Astrocyte (in vitro differentiated cells and primary cell): ENCODE data around the gene TNPO3. TPM values are rescaled to one million over a fixed set of nuclear protein-coding genes. Genes with fewer than 3 reads are reported as not detected.

Experiments used
- DNase-seq: peaks from one replicate; pipeline ENCODE4 v3.0.0-alpha.2; 2010; ENCODE audit warnings: low read depth
- FAIRE-seq: peaks from 2 replicates; lab custom pipeline; 2011; peaks lifted over from hg19 to GRCh38; lab: Jason Lieb, UNC
- H2AFZ ChIP-seq: 2 replicates; pipeline ENCODE4 v1.6.0; 2012; ENCODE audit warnings: low read depth, low read length, inconsistent platforms
- H3K27ac ChIP-seq: 2 replicates; pipeline ENCODE4 v1.5.1; 2011; ENCODE audit warnings: low read depth, low read length, inconsistent platforms
- H3K27me3 ChIP-seq: 2 replicates; pipeline ENCODE4 v1.6.0; 2011; ENCODE audit warnings: low read length, inconsistent platforms; ENCODE audit not compliant: insufficient read depth
- H3K36me3 ChIP-seq: 2 replicates; pipeline ENCODE4 v1.5.1; 2011; ENCODE audit warnings: low read length, inconsistent platforms; ENCODE audit not compliant: insufficient read depth
- H3K4me1 ChIP-seq: 2 replicates; pipeline ENCODE4 v1.5.1; 2011; ENCODE audit warnings: low read length, inconsistent platforms; ENCODE audit not compliant: insufficient read depth
- H3K4me2 ChIP-seq: 2 replicates; pipeline ENCODE4 v1.6.0; 2012; ENCODE audit warnings: low read length, inconsistent platforms
- H3K4me3 ChIP-seq: 2 replicates; pipeline ENCODE4 v1.5.1; 2011; ENCODE audit warnings: low read depth, mild to moderate bottlenecking, low read length, inconsistent platforms; ENCODE audit not compliant: insufficient read depth
- H3K79me2 ChIP-seq: 2 replicates; pipeline ENCODE4 v1.6.0; 2012; ENCODE audit warnings: mild to moderate bottlenecking, low read length, inconsistent platforms; ENCODE audit not compliant: insufficient read depth
- H3K9ac ChIP-seq: 2 replicates; pipeline ENCODE4 v1.6.0; 2012; ENCODE audit warnings: mild to moderate bottlenecking, low read length, inconsistent platforms
- H3K9me3 ChIP-seq: 2 replicates; pipeline ENCODE4 v1.5.1; 2012; ENCODE audit warnings: low read depth, mild to moderate bottlenecking, low read length, inconsistent platforms; ENCODE audit not compliant: insufficient read depth
- H4K20me1 ChIP-seq: 2 replicates; pipeline ENCODE4 v1.6.0; 2012; ENCODE audit warnings: low read length, inconsistent platforms; ENCODE audit not compliant: insufficient read depth
- H3K27ac Mint-ChIP-seq: one replicate; pipeline ENCODE4 v1.8.0; 2021; ENCODE audit warnings: mild to moderate bottlenecking, mixed read lengths; ENCODE audit not compliant: unreplicated experiment
- H3K27me3 Mint-ChIP-seq: one replicate; pipeline ENCODE4 v1.8.0; 2021; ENCODE audit warnings: low read depth, mixed read lengths; ENCODE audit not compliant: unreplicated experiment
- H3K36me3 Mint-ChIP-seq: one replicate; pipeline ENCODE4 v1.8.0; 2021; ENCODE audit warnings: low read depth, mixed read lengths; ENCODE audit not compliant: unreplicated experiment
- H3K4me1 Mint-ChIP-seq: one replicate; pipeline ENCODE4 v1.8.0; 2021; ENCODE audit warnings: low read depth, mixed read lengths; ENCODE audit not compliant: unreplicated experiment
- H3K4me3 Mint-ChIP-seq: one replicate; pipeline ENCODE4 v1.8.0; 2021; ENCODE audit warnings: mild to moderate bottlenecking, moderate library complexity, mixed read lengths; ENCODE audit not compliant: unreplicated experiment
- H3K9me3 Mint-ChIP-seq: one replicate; pipeline ENCODE4 v1.8.0; 2021; ENCODE audit warnings: mild to moderate bottlenecking, mixed read lengths; ENCODE audit not compliant: unreplicated experiment
- CTCF ChIP-seq: IDR thresholded peaks from 2 replicates; pipeline ENCODE4 v1.5.1; 2011; ENCODE audit warnings: low read depth, mild to moderate bottlenecking, inconsistent platforms, low read length, moderate library complexity; ENCODE audit not compliant: insufficient read depth
- EZH2 ChIP-seq: IDR thresholded peaks from 2 replicates; pipeline ENCODE4 v1.6.1; 2012; ENCODE audit warnings: mild to moderate bottlenecking, low read length, inconsistent platforms; ENCODE audit not compliant: insufficient read depth
- total RNA-seq: library from RNA; stranded (reverse); gene quantifications from 2 replicates; pipeline ENCODE4 v1.2.1, GENCODE V29; 2021

Gene TNPO3
- total RNA-seq, 1 donor from 2014 or later: 49.2 TPM

GRCh38 chr7:128932862-128933179 is 122.1 kb downstream of the TNPO3 start:
- Histone ChIP-seq H3K9me3 (no peaks in the 10 kb centered on the region), H3K4me1 (no peaks in the 10 kb centered on the region), H3K27ac (no peak overlapping the region), H3K27me3 (peaks cover 17% of the 10 kb centered on the region), H3K79me2 (no peaks in the 10 kb centered on the region), H3K36me3 (no peaks in the 10 kb centered on the region), H3K4me2 (no peak overlapping the region), H2AFZ (no peak overlapping the region), H3K9ac (no peak overlapping the region), H3K4me3 (no peak overlapping the region), H4K20me1 (no peaks in the 10 kb centered on the region)
- Mint-ChIP-seq H3K27ac (no peak overlapping the region), H3K4me3 (no peak overlapping the region), H3K27me3 (peaks cover 50% of the 10 kb centered on the region), H3K4me1 (no peaks in the 10 kb centered on the region), H3K9me3 (peaks cover 5% of the 10 kb centered on the region), H3K36me3 (peaks cover 3% of the 10 kb centered on the region)
- FAIRE-seq (no peak), DNase-seq (no peak)
- TF ChIP-seq EZH2: no peak
- no peak for TF ChIP-seq CTCF

GRCh38 chr7:128931965-128932861 is 122.7 kb downstream of the TNPO3 start:
- Histone ChIP-seq H2AFZ (no peak overlapping the region), H3K36me3 (no peaks in the 10 kb centered on the region), H3K79me2 (no peaks in the 10 kb centered on the region), H3K4me1 (no peaks in the 10 kb centered on the region), H3K27me3 (peaks cover 11% of the 10 kb centered on the region), H3K4me2 (no peak overlapping the region), H3K9me3 (no peaks in the 10 kb centered on the region), H3K4me3 (no peak overlapping the region), H4K20me1 (no peaks in the 10 kb centered on the region), H3K9ac (no peak overlapping the region), H3K27ac (no peak overlapping the region)
- FAIRE-seq (no peak), DNase-seq (no peak)
- Mint-ChIP-seq H3K36me3 (peaks cover 3% of the 10 kb centered on the region), H3K4me1 (no peaks in the 10 kb centered on the region), H3K4me3 (no peak overlapping the region), H3K9me3 (peaks cover 5% of the 10 kb centered on the region), H3K27me3 (peaks cover 47% of the 10 kb centered on the region), H3K27ac (no peak overlapping the region)
- TF ChIP-seq EZH2: no peak
- no peak for TF ChIP-seq CTCF
